IMR-90 (cell line): ENCODE data around the gene LDHD. TPM values are rescaled to one million over a fixed set of nuclear protein-coding genes. Genes with fewer than 3 reads are reported as not detected.

Experiments used
- ATAC-seq: fragments of 200-7000 bp; cut with Tn5 transposase; 2 replicates; pipeline ENCODE4 v1.9.1; 2020; ENCODE audit warnings: low read depth, mild to moderate bottlenecking, moderate library complexity
- BruUV-seq: library from RNA; stranded (reverse); fragments of 400-500 nt; replicated peaks from 2 replicates; lab custom pipeline; 2021; lab: Mats Ljungman, UMichigan
- CTCF ChIA-PET: fragments of 300-600 bp; formaldehyde crosslinking; extraction: SDS; loops from one replicate; lab custom pipeline; 2021; ENCODE audit warnings: antibody characterized with exemption; lab: Yijun Ruan, JAX
- POLR2A ChIA-PET: fragments of 300-600 bp; sonication (Branson Sonifier 250); formaldehyde crosslinking; loops from one replicate; lab custom pipeline; 2022; ENCODE audit warnings: antibody characterized with exemption; ENCODE audit not compliant: unreplicated experiment; lab: Charles Lee
- DNase-seq: peaks from one replicate; pipeline ENCODE4 v3.0.0; 2013
- H2AFZ ChIP-seq: replicated peaks from 2 replicates; pipeline ENCODE3; 2013; ENCODE audit warnings: low read length, mild to moderate bottlenecking; ENCODE audit not compliant: poor library complexity
- H2AK5ac ChIP-seq: 2 replicates; pipeline ENCODE4 v1.6.1; 2013; ENCODE audit warnings: low read depth, low read length, inconsistent platforms
- H2AK9ac ChIP-seq: replicated peaks from 2 replicates; pipeline ENCODE3; 2013; ENCODE audit warnings: mild to moderate bottlenecking, low read depth, low read length, moderate library complexity; ENCODE audit not compliant: poor library complexity
- H2BK120ac ChIP-seq: 2 replicates; pipeline ENCODE4 v1.6.1; 2013; ENCODE audit warnings: low read depth, low read length, inconsistent platforms
- H2BK15ac ChIP-seq: 3 replicates; pipeline ENCODE4 v1.6.1; 2013; ENCODE audit warnings: low read depth, low read length, inconsistent platforms
- H2BK20ac ChIP-seq: 2 replicates; pipeline ENCODE4 v1.6.1; 2013; ENCODE audit warnings: low read depth, mild to moderate bottlenecking, inconsistent platforms, low read length, moderate library complexity
- H2BK5ac ChIP-seq: 2 replicates; pipeline ENCODE4 v1.6.1; 2013; ENCODE audit warnings: mild to moderate bottlenecking, low read depth, low read length, inconsistent platforms; ENCODE audit not compliant: poor library complexity, severe bottlenecking
- H3K14ac ChIP-seq: replicated peaks from 2 replicates; pipeline ENCODE4 v1.6.1; 2013; ENCODE audit warnings: low read depth, low read length, inconsistent platforms
- H3K18ac ChIP-seq: 2 replicates; pipeline ENCODE4 v1.6.1; 2013; ENCODE audit warnings: low read depth, low read length, control low read depth
- H3K23ac ChIP-seq: 2 replicates; pipeline ENCODE4 v1.6.1; 2013; ENCODE audit warnings: low read depth, low read length, inconsistent platforms
- H3K27ac ChIP-seq: 2 replicates; pipeline ENCODE4 v1.5.1; 2013; ENCODE audit warnings: mild to moderate bottlenecking, control low read depth, low read length; ENCODE audit not compliant: insufficient read depth
- H3K27me3 ChIP-seq: 2 replicates; pipeline ENCODE4 v1.6.1; 2013; ENCODE audit warnings: low read length; ENCODE audit not compliant: control insufficient read depth, insufficient read depth
- H3K36me3 ChIP-seq: 2 replicates; pipeline ENCODE4 v1.6.1; 2013; ENCODE audit warnings: low read length, mixed read lengths; ENCODE audit not compliant: control insufficient read depth, insufficient read depth
- H3K4ac ChIP-seq: 2 replicates; pipeline ENCODE4 v1.6.1; 2013; ENCODE audit warnings: low read depth, low read length, inconsistent platforms
- H3K4me1 ChIP-seq: 2 replicates; pipeline ENCODE4 v1.6.1; 2013; ENCODE audit warnings: low read length, mixed read lengths; ENCODE audit not compliant: control insufficient read depth, insufficient read depth
- H3K4me2 ChIP-seq: 2 replicates; pipeline ENCODE4 v1.6.1; 2013; ENCODE audit warnings: low read depth, mild to moderate bottlenecking, control low read depth, low read length, moderate library complexity
- H3K4me3 ChIP-seq: 2 replicates; pipeline ENCODE4 v1.5.1; 2013; ENCODE audit warnings: low read depth, mild to moderate bottlenecking, control low read depth, low read length, moderate library complexity; ENCODE audit not compliant: insufficient read depth
- H3K56ac ChIP-seq: 2 replicates; pipeline ENCODE4 v1.6.1; 2013; ENCODE audit warnings: low read length, inconsistent platforms; ENCODE audit not compliant: insufficient read depth; ENCODE audit errors: extremely low read depth
- H3K79me1 ChIP-seq, 2 experiments: 2 replicates each; pipeline ENCODE4 v1.6.1; 2013; ENCODE audit warnings: low read length in 2 of 2, inconsistent platforms in 1 of 2, low read depth in 1 of 2
- H3K9ac ChIP-seq: 2 replicates; pipeline ENCODE4 v1.6.1; 2013; ENCODE audit warnings: low read depth, low read length, control low read depth
- H3K9me1 ChIP-seq: 2 replicates; pipeline ENCODE4 v1.6.1; 2013; ENCODE audit warnings: low read length, inconsistent platforms; ENCODE audit not compliant: insufficient read depth
- H3K9me3 ChIP-seq: 2 replicates; pipeline ENCODE4 v1.6.1; 2013; ENCODE audit warnings: low read length; ENCODE audit not compliant: control insufficient read depth, insufficient read depth
- H4K20me1 ChIP-seq: 2 replicates; pipeline ENCODE4 v1.6.1; 2013; ENCODE audit warnings: low read length, inconsistent platforms; ENCODE audit not compliant: insufficient read depth
- H4K5ac ChIP-seq: 2 replicates; pipeline ENCODE4 v1.6.1; 2013; ENCODE audit warnings: mild to moderate bottlenecking, low read depth, low read length, control low read depth
- H4K8ac ChIP-seq, 2 experiments: 2 replicates each; pipeline ENCODE4 v1.6.1; 2013; ENCODE audit warnings: low read depth in 2 of 2, low read length in 2 of 2, control low read depth in 1 of 2, inconsistent platforms in 1 of 2
- H4K91ac ChIP-seq: 2 replicates; pipeline ENCODE4 v1.6.1; 2013; ENCODE audit warnings: low read depth, low read length, inconsistent platforms; ENCODE audit not compliant: insufficient read depth
- BHLHE40 ChIP-seq: fragments of 150-350 bp; IDR thresholded peaks from 2 replicates; pipeline ENCODE4 v1.6.1; 2016; ENCODE audit warnings: mild to moderate bottlenecking, low read depth, low read length
- FOS ChIP-seq: fragments of 150-350 bp; IDR thresholded peaks from 2 replicates; pipeline ENCODE4 v1.6.1; 2016; ENCODE audit warnings: low read depth, low read length
- MAFK ChIP-seq: IDR thresholded peaks from 2 replicates; pipeline ENCODE4 v1.6.1; 2012; ENCODE audit warnings: low read depth, low read length, improper control_type of control experiment
- MAZ ChIP-seq: IDR thresholded peaks from 2 replicates; pipeline ENCODE4 v1.6.1; 2012; ENCODE audit warnings: low read depth, mild to moderate bottlenecking, low read length, improper control_type of control experiment, moderate library complexity, borderline replicate concordance
- MXI1 ChIP-seq: IDR thresholded peaks from 2 replicates; pipeline ENCODE4 v1.6.1; 2012; ENCODE audit warnings: low read depth, mild to moderate bottlenecking, low read length, moderate library complexity, borderline replicate concordance
- POLR2A ChIP-seq: IDR thresholded peaks from 2 replicates; pipeline ENCODE4 v1.6.1; 2012; ENCODE audit warnings: mild to moderate bottlenecking, low read depth, low read length
- RAD21 ChIP-seq: IDR thresholded peaks from 2 replicates; pipeline ENCODE4 v1.6.1; 2012; ENCODE audit warnings: low read length, improper control_type of control experiment
- RCOR1 ChIP-seq: IDR thresholded peaks from 2 replicates; pipeline ENCODE4 v1.6.1; 2012; ENCODE audit warnings: mild to moderate bottlenecking, low read length, improper control_type of control experiment; ENCODE audit not compliant: insufficient replicate concordance
- RFX5 ChIP-seq: IDR thresholded peaks from 2 replicates; pipeline ENCODE4 v1.8.0; 2012; ENCODE audit warnings: low read depth, mild to moderate bottlenecking, low read length, moderate library complexity
- SMC3 ChIP-seq: fragments of 150-350 bp; IDR thresholded peaks from 2 replicates; pipeline ENCODE4 v1.6.1; 2016; ENCODE audit warnings: low read depth, mild to moderate bottlenecking, antibody characterized with exemption, low read length, moderate library complexity
- WGBS, 2 experiments: methylation state at CpG; one replicate each; pipeline versions ENCODE4 v1.1.5 to v1.1.7; 2013; ENCODE audit warnings: missing lambda C conversion rate in 2 of 2; ENCODE audit not compliant: insufficient read length in 1 of 2; ENCODE audit errors: extremely low coverage in 2 of 2; 5-methylcytosine and 5-hydroxymethylcytosine counted together
- dilution Hi-C: fragments of 300-500 bp; cut with HindIII; formaldehyde crosslinking; loops from one replicate; pipeline ENCODE4 v1.14.3; 2018; ENCODE audit warnings: low sequenced_read_pairs; ENCODE audit not compliant: unreplicated experiment
- in situ Hi-C: fragments of 300-500 bp; cut with MboI; formaldehyde crosslinking; loops from 3 replicates; pipeline ENCODE4 v1.14.3; 2019; ENCODE audit warnings: low sequenced_read_pairs, inconsistent platforms, mixed read lengths
- intact Hi-C: fragments of 100-400 bp; cut with micrococcal nuclease; formaldehyde crosslinking; loops from 2 replicates; pipeline ENCODE4 v1.10.0; 2022
- polyA plus RNA-seq, 3 experiments: library from polyadenylated mRNA; depleted of rRNA; stranded (reverse); fragments of >200 nt; gene quantifications; 2 replicates each; pipeline ENCODE4 v1.2.3, GENCODE V29; 2012; ENCODE audit warnings: low replicate concordance in 1 of 3
- total RNA-seq: library from RNA; depleted of rRNA; stranded (reverse); fragments of >200 nt; gene quantifications from 2 replicates; pipeline ENCODE4 v1.2.3, GENCODE V29; 2012
- TF ChIP-seq, protein P1 (sequence below): fragments of 150-350 bp; IDR thresholded peaks from 2 replicates; pipeline ENCODE4 v1.6.1; 2016; ENCODE audit warnings: low read depth, mild to moderate bottlenecking, low read length, moderate library complexity, borderline replicate concordance

Gene LDHD
- total and polyA plus RNA-seq, 2 of the 4 experiments (the other 2 are of a cell fraction) = under 0.01 to 0.26 TPM

DNA sequence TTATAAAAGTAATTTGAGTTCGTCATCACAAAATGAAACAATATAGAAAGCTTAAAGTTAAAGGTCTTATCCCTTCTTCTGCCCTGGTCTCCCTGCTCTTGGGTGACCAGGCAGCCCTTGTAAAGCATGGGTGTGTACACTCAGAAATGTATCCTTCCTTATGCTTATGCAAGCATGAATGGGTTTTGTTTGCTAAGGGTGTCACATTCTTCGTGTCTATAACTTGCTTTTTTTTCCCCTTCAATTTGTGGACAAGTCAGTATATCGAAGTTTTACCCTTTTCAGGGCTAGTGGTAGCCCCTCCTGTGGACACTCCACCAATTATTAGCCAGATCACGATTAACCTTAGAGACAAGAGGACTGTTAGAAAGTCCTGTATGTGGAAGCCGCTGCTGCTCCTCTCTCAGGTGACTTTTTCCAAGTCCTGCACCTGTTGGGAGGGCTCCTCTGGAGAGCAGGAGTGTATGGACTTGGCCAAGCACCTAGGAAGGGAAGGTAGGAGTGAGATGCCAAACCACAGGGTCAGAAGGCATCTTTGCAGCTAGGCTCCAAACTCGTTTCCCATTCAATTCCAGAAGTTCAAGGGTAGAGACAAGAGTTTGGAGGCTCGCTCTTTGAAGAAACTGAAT, 50.9 kb downstream of the LDHD start:
- H3K27me3 ChIP-seq = no peaks in the 10 kb centered on the region
- H2AK9ac ChIP-seq = no peak overlapping the region
- H3K4ac ChIP-seq = no peak overlapping the region
- no peak overlapping the region for H3K14ac ChIP-seq
- no peak for ATAC-seq
- no peak overlapping the region for H3K9ac ChIP-seq
- no peak overlapping the region for H3K4me3 ChIP-seq
- H4K20me1 ChIP-seq = peaks cover 32% of the 10 kb centered on the region
- ChIA-PET CTCF (no interaction called here), POLR2A (no interaction called here)
- no peak overlapping the region for H3K18ac ChIP-seq
- peaks cover 3% of the 10 kb centered on the region; the same call in 1 of the 2 replicates for H3K9me3 ChIP-seq
- peaks cover 12% of the 10 kb centered on the region for H3K9me1 ChIP-seq
- H3K4me1 ChIP-seq = peaks cover 18% of the 10 kb centered on the region
- peaks cover 37 to 71% of the 10 kb centered on the region in 2 experiments for H3K79me1 ChIP-seq
- H2AFZ ChIP-seq = no peak overlapping the region
- DNase-seq = no peak
- H2BK15ac ChIP-seq = no peak overlapping the region
- intact Hi-C loops (no loop called here), in situ Hi-C loops (no loop called here), dilution Hi-C loops (no loop called here)
- no peak overlapping the region for H3K56ac ChIP-seq
- no TSS peak for BruUV-seq
- WGBS, 2 experiments = 100% methylated on average over 1 of the region's 7 CpGs; no CpG with 5 or more reads in 1 of the 2 experiments
- no peak overlapping the region for H2BK20ac ChIP-seq
- no peak overlapping the region for H4K5ac ChIP-seq
- no peak overlapping the region for H4K91ac ChIP-seq
- H3K4me2 ChIP-seq = no peak overlapping the region
- H2BK5ac ChIP-seq = no peak overlapping the region
- no peak overlapping the region for H3K27ac ChIP-seq
- no peak overlapping the region for H2AK5ac ChIP-seq
- no peak overlapping the region for H3K23ac ChIP-seq
- TF ChIP-seq POLR2A (no peak), SMC3 (no peak), RCOR1 (no peak), BHLHE40 (no peak), MAFK (no peak), FOS (no peak), MAZ (no peak), MXI1 (no peak), RAD21 (no peak), RFX5 (no peak)
- TF ChIP-seq, protein P1, sequence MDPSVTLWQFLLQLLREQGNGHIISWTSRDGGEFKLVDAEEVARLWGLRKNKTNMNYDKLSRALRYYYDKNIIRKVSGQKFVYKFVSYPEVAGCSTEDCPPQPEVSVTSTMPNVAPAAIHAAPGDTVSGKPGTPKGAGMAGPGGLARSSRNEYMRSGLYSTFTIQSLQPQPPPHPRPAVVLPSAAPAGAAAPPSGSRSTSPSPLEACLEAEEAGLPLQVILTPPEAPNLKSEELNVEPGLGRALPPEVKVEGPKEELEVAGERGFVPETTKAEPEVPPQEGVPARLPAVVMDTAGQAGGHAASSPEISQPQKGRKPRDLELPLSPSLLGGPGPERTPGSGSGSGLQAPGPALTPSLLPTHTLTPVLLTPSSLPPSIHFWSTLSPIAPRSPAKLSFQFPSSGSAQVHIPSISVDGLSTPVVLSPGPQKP = no peak
- no peak overlapping the region for H2BK120ac ChIP-seq
- no peaks in the 10 kb centered on the region for H3K36me3 ChIP-seq
- no peak overlapping the region for H4K8ac ChIP-seq
